ENCODE measurements around the gene HK3.

The HK3 gene

DNA sequence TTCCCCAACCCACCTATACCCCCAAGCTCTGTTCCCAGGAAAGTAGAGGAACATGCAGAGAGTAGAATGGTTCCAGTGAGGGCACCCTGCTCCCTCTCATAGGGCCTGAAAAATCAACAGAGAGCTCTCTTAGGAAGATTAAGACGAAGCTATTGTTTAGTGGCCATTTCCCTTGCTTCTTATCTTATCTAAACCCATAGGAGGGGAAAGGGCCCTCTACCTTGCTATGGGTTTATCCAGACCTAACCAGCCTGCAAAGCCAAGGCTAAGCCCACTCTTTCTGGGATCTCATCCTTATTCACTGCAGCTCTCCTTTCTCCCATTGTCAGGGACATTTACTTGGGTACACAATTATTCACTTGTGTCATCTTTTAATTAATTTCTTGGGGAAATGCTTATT, 39.3 kb upstream of the HK3 start:
- Histone ChIP-seq H3K27me3 (replicated peaks; ENCODE audit: insufficient read depth, low read length) (no peaks in the 10 kb centered on the region), H3K79me2 (ENCODE audit: low read length) (peaks cover 5% of the 10 kb centered on the region; the same call in 1 of the 2 replicates), H3K4me2 (ENCODE audit: low read depth, low read length) (no peak overlapping the region), H3K9me3 (replicated peaks; ENCODE audit: insufficient read depth, low read length) (no peaks in the 10 kb centered on the region), H3K36me3 (replicated peaks; ENCODE audit: insufficient read depth, low read length) (no peaks in the 10 kb centered on the region; the same call in 1 of the 2 replicates), H2AFZ (ENCODE audit: low read length) (no peak overlapping the region), H3K9ac (ENCODE audit: low read length) (no peak overlapping the region), H3K9me2 (replicated peaks; ENCODE audit: insufficient read depth, low read length) (no peaks in the 10 kb centered on the region), H3K4me3 (ENCODE audit: low read length) (no peak overlapping the region), H4K20me1 (ENCODE audit: insufficient read depth, low read length) (no peaks in the 10 kb centered on the region), H3K27ac (ENCODE audit: low read length) (no peak overlapping the region), H3K4me1 (ENCODE audit: low read length) (no peaks in the 10 kb centered on the region), H3F3A (ENCODE audit: insufficient read depth, low read length) (no peaks in the 10 kb centered on the region)
- TF ChIP-seq EZH2 (optimal IDR thresholded peaks at IDR 0.05; ENCODE audit: low read depth, low read length): no peak
- no peak for TF ChIP-seq EZH2phosphoT487 (IDR thresholded peaks at IDR 0.05; ENCODE audit: low read length)
- TF ChIP-seq, protein P1, sequence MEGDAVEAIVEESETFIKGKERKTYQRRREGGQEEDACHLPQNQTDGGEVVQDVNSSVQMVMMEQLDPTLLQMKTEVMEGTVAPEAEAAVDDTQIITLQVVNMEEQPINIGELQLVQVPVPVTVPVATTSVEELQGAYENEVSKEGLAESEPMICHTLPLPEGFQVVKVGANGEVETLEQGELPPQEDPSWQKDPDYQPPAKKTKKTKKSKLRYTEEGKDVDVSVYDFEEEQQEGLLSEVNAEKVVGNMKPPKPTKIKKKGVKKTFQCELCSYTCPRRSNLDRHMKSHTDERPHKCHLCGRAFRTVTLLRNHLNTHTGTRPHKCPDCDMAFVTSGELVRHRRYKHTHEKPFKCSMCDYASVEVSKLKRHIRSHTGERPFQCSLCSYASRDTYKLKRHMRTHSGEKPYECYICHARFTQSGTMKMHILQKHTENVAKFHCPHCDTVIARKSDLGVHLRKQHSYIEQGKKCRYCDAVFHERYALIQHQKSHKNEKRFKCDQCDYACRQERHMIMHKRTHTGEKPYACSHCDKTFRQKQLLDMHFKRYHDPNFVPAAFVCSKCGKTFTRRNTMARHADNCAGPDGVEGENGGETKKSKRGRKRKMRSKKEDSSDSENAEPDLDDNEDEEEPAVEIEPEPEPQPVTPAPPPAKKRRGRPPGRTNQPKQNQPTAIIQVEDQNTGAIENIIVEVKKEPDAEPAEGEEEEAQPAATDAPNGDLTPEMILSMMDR (IDR thresholded peaks at IDR 0.05; ENCODE audit: low read length): no peak
- no peak for DNase-seq

DNA sequence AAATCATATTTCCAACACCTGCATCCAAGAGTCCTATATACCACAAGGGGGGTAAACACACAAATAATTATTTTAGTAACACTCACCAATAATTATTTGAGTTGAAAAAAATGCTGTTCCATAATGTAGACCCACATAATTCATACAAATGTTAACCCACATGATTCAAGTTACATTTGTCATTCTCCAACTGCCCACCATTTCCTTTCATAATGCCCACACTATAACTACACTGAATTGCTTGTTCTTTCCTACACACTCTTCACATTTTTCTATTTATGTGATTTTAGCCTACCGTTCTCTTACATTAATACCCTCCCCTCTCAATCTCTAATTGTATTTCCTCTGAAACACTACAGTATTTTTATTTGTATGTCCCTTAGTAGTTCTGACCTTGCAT, 35.9 kb upstream of the HK3 start:
- no peaks in the 10 kb centered on the region for H3K27me3 ChIP-seq (replicated peaks; ENCODE audit: insufficient read depth, low read length)
- H2AFZ ChIP-seq (ENCODE audit: low read length): no peak overlapping the region
- no peaks in the 10 kb centered on the region for H3K9me3 ChIP-seq (replicated peaks; ENCODE audit: insufficient read depth, low read length)
- no peaks in the 10 kb centered on the region for H3K4me1 ChIP-seq (ENCODE audit: low read length)
- H3K9ac ChIP-seq (ENCODE audit: low read length): no peak overlapping the region
- H3K4me3 ChIP-seq (ENCODE audit: low read length): no peak overlapping the region
- no peak overlapping the region for H3K4me2 ChIP-seq (ENCODE audit: low read depth, low read length)
- H3K9me2 ChIP-seq (replicated peaks; ENCODE audit: insufficient read depth, low read length): no peaks in the 10 kb centered on the region
- TF ChIP-seq, protein P1 (IDR thresholded peaks at IDR 0.05; ENCODE audit: low read length): no peak
- TF ChIP-seq EZH2 (optimal IDR thresholded peaks at IDR 0.05; ENCODE audit: low read depth, low read length) (no peak), EZH2phosphoT487 (IDR thresholded peaks at IDR 0.05; ENCODE audit: low read length) (no peak)
- peaks cover 4% of the 10 kb centered on the region; the same call in 1 of the 2 replicates for H3K36me3 ChIP-seq (replicated peaks; ENCODE audit: insufficient read depth, low read length)
- H4K20me1 ChIP-seq (ENCODE audit: insufficient read depth, low read length): no peaks in the 10 kb centered on the region
- peaks cover 5% of the 10 kb centered on the region; the same call in 1 of the 2 replicates for H3K79me2 ChIP-seq (ENCODE audit: low read length)
- no peak overlapping the region for H3K27ac ChIP-seq (ENCODE audit: low read length)
- H3F3A ChIP-seq (ENCODE audit: insufficient read depth, low read length): no peaks in the 10 kb centered on the region
- DNase-seq: no peak

DNA sequence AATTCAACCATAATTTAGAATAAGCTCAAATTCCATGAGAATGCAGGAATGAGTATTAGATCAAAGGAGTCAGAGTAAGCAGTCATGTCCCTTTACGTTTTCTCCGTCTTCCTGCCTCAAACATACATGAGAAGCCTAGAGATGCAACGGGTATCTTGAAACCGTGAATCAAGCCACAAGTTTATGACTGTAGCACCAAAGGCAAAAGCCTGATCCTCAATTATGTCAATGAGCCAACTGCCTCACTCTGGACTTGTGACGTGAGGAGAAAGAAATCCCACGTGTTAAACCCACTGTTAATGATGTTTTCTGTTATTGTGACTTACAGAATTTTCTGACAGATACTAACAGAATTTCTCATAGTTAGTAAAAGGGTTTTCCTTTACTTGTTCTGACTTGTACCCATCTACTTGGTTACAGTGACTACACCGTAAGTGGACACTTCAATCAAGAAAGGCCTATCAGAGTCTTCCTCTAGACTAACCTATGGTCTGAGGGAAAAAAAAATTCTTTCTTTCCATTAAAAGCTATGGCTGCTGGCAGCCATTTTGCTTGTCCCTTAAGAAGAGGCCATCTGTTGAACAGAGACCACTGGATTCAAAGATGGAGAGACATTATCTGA, 35.3 kb upstream of the HK3 start:
- DNase-seq: no peak
- no peaks in the 10 kb centered on the region for H3K9me2 ChIP-seq (replicated peaks; ENCODE audit: insufficient read depth, low read length)
- TF ChIP-seq EZH2phosphoT487 (IDR thresholded peaks at IDR 0.05; ENCODE audit: low read length): no peak
- TF ChIP-seq, protein P1 (IDR thresholded peaks at IDR 0.05; ENCODE audit: low read length): no peak
- TF ChIP-seq EZH2 (optimal IDR thresholded peaks at IDR 0.05; ENCODE audit: low read depth, low read length): no peak

More for the DNA sequence above, 35.3 kb upstream of the HK3 start:
- Histone ChIP-seq H3K27me3 (replicated peaks; ENCODE audit: insufficient read depth, low read length) (no peaks in the 10 kb centered on the region), H3K36me3 (replicated peaks; ENCODE audit: insufficient read depth, low read length) (peaks cover 4% of the 10 kb centered on the region; the same call in 1 of the 2 replicates), H3K9ac (ENCODE audit: low read length) (no peak overlapping the region), H2AFZ (ENCODE audit: low read length) (no peak overlapping the region), H3F3A (ENCODE audit: insufficient read depth, low read length) (no peaks in the 10 kb centered on the region), H3K79me2 (ENCODE audit: low read length) (peaks cover 5% of the 10 kb centered on the region; the same call in 1 of the 2 replicates), H3K27ac (ENCODE audit: low read length) (no peak overlapping the region), H3K4me3 (ENCODE audit: low read length) (no peak overlapping the region), H4K20me1 (ENCODE audit: insufficient read depth, low read length) (no peaks in the 10 kb centered on the region), H3K4me2 (ENCODE audit: low read depth, low read length) (no peak overlapping the region), H3K9me3 (replicated peaks; ENCODE audit: insufficient read depth, low read length) (no peaks in the 10 kb centered on the region), H3K4me1 (ENCODE audit: low read length) (no peaks in the 10 kb centered on the region)

Measured in MM.1S (cell line).